ENCODE results near the gene NADK.
A peak's percentile ranks its signal among the peaks of the same experiment; 100 is the strongest.

The NADK gene

DNA sequence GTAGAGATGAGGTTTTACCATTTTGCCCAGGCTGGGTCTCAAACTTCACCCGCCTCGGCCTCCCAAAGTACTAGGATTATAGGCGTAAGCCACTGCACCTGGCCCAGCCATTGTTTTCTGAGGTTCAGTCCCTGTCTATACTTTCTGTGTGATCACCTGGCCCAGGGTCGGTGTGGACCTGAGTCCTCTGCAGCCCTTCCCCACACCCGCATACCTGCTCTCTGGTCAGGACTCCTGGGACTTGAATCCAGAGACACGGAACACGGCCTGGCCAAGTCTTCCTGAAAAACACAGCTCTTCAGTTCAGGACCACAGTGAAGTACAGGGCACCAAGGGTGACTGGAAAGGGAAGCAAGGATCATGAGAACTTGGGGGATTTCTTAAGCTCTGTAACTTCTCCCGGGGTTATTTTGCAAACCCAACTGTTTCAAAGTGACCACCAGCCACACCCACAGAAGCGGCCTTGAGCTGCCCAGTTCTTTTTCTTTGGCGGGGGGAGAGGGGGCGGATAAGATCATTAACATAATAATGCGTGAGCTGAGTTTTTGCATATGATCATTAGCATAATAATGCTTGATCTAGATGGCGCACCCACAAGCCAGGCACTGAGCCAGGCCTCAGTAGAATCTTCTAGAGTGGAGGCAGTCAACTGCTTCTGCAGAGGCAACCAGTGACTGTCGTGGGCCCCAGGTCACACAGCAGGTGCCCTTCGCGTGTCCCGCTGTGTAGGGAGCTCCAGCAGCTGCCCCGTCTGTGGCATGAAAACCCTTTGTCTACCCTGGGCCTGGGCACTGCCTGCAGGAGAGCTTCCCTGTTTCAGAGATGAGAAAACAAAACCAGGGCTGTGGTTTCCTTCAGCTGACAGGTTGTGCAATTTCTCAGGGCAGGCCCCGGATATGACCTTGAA lies 1.7 kb upstream of the NADK start:
- no peak overlapping the region for H4K8ac ChIP-seq (ENCODE audit: low read length)
- peak overlapping the region in 1 of 2 experiments; percentile 8 for H3K18ac ChIP-seq (ENCODE audit: low read depth in 1 of 2, low read length in 2 of 2)
- no peaks in the 10 kb centered on the region for H3K27me3 ChIP-seq (ENCODE audit: control insufficient read depth in 1 of 2, insufficient read depth in 1 of 2, low read length in 2 of 2)
- H2BK120ac ChIP-seq (ENCODE audit: low read depth, low read length), result no peak overlapping the region
- H2BK5ac ChIP-seq (ENCODE audit: low read depth, low read length, poor library complexity, severe bottlenecking), result no peak overlapping the region
- no peak overlapping the region for H4K91ac ChIP-seq (ENCODE audit: low read length)
- no peak overlapping the region for H2AFZ ChIP-seq (ENCODE audit: low read depth, low read length)
- H3K79me1 ChIP-seq (replicated peaks; ENCODE audit: low read length, poor library complexity, severe bottlenecking), result peaks cover 13% of the 10 kb centered on the region
- H3K36me3 ChIP-seq (ENCODE audit: control insufficient read depth in 1 of 2, insufficient read depth in 2 of 2, low read depth in 1 of 2, low read length in 2 of 2), result peaks cover 4 to 35% of the 10 kb centered on the region in 2 experiments
- H3K9ac ChIP-seq (ENCODE audit: low read length), result peak overlapping the region; percentile 44
- H3K9me3 ChIP-seq (ENCODE audit: control insufficient read depth, low read length), result no peaks in the 10 kb centered on the region
- no peak overlapping the region for H2BK15ac ChIP-seq (ENCODE audit: low read depth, poor library complexity, severe bottlenecking)
- H3K4me3 ChIP-seq (ENCODE audit: insufficient read depth in 1 of 2, low read depth in 1 of 2, low read length in 2 of 2), result no peak overlapping the region
- peak; percentile 69 for DNase-seq
- no peak overlapping the region for H3K14ac ChIP-seq (ENCODE audit: low read length in 2 of 2)
- no peak overlapping the region for H3K4ac ChIP-seq (ENCODE audit: low read depth in 1 of 2, low read length in 2 of 2)
- H3K4me2 ChIP-seq (ENCODE audit: low read length, poor library complexity, severe bottlenecking), result no peak overlapping the region
- H2BK12ac ChIP-seq (ENCODE audit: low read length in 2 of 2), result no peak overlapping the region
- no peak overlapping the region for H3K23ac ChIP-seq (ENCODE audit: low read length in 2 of 2)
- H2AK5ac ChIP-seq (ENCODE audit: low read length, severe bottlenecking), result no peak overlapping the region
- H3K4me1 ChIP-seq (ENCODE audit: control insufficient read depth, insufficient read depth, low read depth, low read length), result peaks cover 43% of the 10 kb centered on the region
- no peak overlapping the region for H3K27ac ChIP-seq (ENCODE audit: low read length, poor library complexity, severe bottlenecking)
- whole genome bisulfite sequencing, result 61% methylated on average over 18 of the region's 19 CpGs

DNA sequence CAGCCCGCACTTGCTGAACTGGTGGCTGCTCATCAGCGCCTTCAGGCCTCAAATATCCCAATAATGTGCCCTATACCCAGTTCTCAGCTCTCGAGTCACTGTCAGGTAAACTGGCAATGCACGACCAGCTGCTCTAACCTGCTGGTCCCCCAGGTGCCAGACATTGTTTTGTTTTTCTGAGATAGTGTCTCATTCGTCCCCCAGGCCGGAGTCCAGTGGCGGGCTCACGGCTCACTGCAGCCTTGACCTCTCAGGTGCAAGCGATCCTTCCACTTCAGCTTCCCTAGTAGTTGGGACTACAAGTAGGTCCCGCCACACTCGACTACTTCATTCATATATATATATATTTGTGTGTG lies 1.0 kb upstream of the NADK start:
- Histone ChIP-seq H4K91ac (ENCODE audit: low read length) (no peak overlapping the region), H2AK5ac (ENCODE audit: low read length, severe bottlenecking) (peak overlapping the region; percentile 24), H3K14ac (ENCODE audit: low read length in 2 of 2) (no peak overlapping the region), H3K4me1 (ENCODE audit: control insufficient read depth, insufficient read depth, low read depth, low read length) (peaks cover 43% of the 10 kb centered on the region), H3K36me3 (ENCODE audit: control insufficient read depth in 1 of 2, insufficient read depth in 2 of 2, low read depth in 1 of 2, low read length in 2 of 2) (peaks cover 0 to 32% of the 10 kb centered on the region in 2 experiments), H3K18ac (ENCODE audit: low read depth in 1 of 2, low read length in 2 of 2) (no peak overlapping the region), H3K27me3 (ENCODE audit: control insufficient read depth in 1 of 2, insufficient read depth in 1 of 2, low read length in 2 of 2) (no peaks in the 10 kb centered on the region), H2BK120ac (ENCODE audit: low read depth, low read length) (no peak overlapping the region), H2AFZ (ENCODE audit: low read depth, low read length) (no peak overlapping the region), H3K23ac (ENCODE audit: low read length in 2 of 2) (no peak overlapping the region), H3K4me2 (ENCODE audit: low read length, poor library complexity, severe bottlenecking) (peak overlapping the region; percentile 95), H3K79me1 (replicated peaks; ENCODE audit: low read length, poor library complexity, severe bottlenecking) (peaks cover 11% of the 10 kb centered on the region), H3K4me3 (ENCODE audit: insufficient read depth in 1 of 2, low read depth in 1 of 2, low read length in 2 of 2) (peak overlapping the region in 1 of 2 experiments; percentile 76), H3K9me3 (ENCODE audit: control insufficient read depth, low read length) (no peaks in the 10 kb centered on the region), H2BK5ac (ENCODE audit: low read depth, low read length, poor library complexity, severe bottlenecking) (no peak overlapping the region), H3K9ac (ENCODE audit: low read length) (peak overlapping the region; percentile 89), H2BK15ac (ENCODE audit: low read depth, poor library complexity, severe bottlenecking) (no peak overlapping the region), H2BK12ac (ENCODE audit: low read length in 2 of 2) (no peak overlapping the region), H3K4ac (ENCODE audit: low read depth in 1 of 2, low read length in 2 of 2) (no peak overlapping the region), H3K27ac (ENCODE audit: low read length, poor library complexity, severe bottlenecking) (no peak overlapping the region), H4K8ac (ENCODE audit: low read length) (no peak overlapping the region)
- DNase-seq, result no peak
- 65% methylated on average over 7 of the region's 11 CpGs for WGBS

DNA sequence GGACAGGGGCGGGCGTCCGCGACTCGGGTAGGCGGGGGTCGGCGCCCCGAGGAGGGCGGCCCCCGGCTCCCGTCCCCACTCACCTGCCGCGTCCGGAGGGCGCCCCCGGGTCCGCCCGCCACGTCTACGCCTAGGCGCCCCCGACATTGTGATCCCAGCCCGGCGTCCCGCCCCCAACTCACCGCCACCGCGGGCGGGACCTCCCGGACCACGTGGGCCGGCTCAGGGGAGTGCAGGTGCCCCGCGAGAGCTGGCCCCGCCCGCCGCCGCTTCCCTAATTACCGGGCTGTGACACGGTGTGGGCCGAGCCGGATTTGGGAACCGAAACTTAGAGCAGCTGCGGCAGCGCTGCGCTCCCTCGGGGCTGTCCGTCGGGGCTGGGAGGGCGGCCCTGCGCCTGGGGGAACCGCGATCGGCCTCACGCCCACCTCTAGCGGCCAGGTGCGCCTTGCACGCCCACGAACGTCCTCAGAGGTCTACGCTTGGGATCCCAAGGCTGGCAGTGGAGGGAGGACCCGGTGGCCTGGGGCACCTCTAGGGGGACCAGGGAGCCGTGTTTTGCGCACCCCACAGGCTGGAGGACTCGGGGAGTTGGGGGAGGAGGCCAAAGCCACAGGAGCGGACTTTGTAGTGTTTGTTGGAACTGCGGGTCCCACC lies 521 bp upstream of the NADK start:
- Histone ChIP-seq H3K4me1 (ENCODE audit: control insufficient read depth, insufficient read depth, low read depth, low read length) (peaks cover 43% of the 10 kb centered on the region), H3K4ac (ENCODE audit: low read depth in 1 of 2, low read length in 2 of 2) (peak overlapping the region in 1 of 2 experiments; percentile 76), H3K36me3 (ENCODE audit: control insufficient read depth in 1 of 2, insufficient read depth in 2 of 2, low read depth in 1 of 2, low read length in 2 of 2) (peaks cover 0 to 32% of the 10 kb centered on the region in 2 experiments), H3K27me3 (ENCODE audit: control insufficient read depth in 1 of 2, insufficient read depth in 1 of 2, low read length in 2 of 2) (no peaks in the 10 kb centered on the region), H4K8ac (ENCODE audit: low read length) (peak overlapping the region; percentile 88), H2BK15ac (ENCODE audit: low read depth, poor library complexity, severe bottlenecking) (no peak overlapping the region), H3K9ac (ENCODE audit: low read length) (peak overlapping the region; percentile 89), H3K79me1 (replicated peaks; ENCODE audit: low read length, poor library complexity, severe bottlenecking) (peaks cover 11% of the 10 kb centered on the region), H3K4me2 (ENCODE audit: low read length, poor library complexity, severe bottlenecking) (peak overlapping the region; percentile 95), H2BK12ac (ENCODE audit: low read length in 2 of 2) (no peak overlapping the region), H3K27ac (ENCODE audit: low read length, poor library complexity, severe bottlenecking) (no peak overlapping the region), H2AK5ac (ENCODE audit: low read length, severe bottlenecking) (peak overlapping the region; percentile 24), H2AFZ (ENCODE audit: low read depth, low read length) (no peak overlapping the region), H3K14ac (ENCODE audit: low read length in 2 of 2) (peak overlapping the region in 1 of 2 experiments; percentile 38), H2BK120ac (ENCODE audit: low read depth, low read length) (peak overlapping the region; percentile 27), H3K23ac (ENCODE audit: low read length in 2 of 2) (no peak overlapping the region), H3K18ac (ENCODE audit: low read depth in 1 of 2, low read length in 2 of 2) (peak overlapping the region; percentile 50 to 64), H3K9me3 (ENCODE audit: control insufficient read depth, low read length) (no peaks in the 10 kb centered on the region), H3K4me3 (ENCODE audit: insufficient read depth in 1 of 2, low read depth in 1 of 2, low read length in 2 of 2) (peak overlapping the region; percentile 76 to 95), H2BK5ac (ENCODE audit: low read depth, low read length, poor library complexity, severe bottlenecking) (no peak overlapping the region), H4K91ac (ENCODE audit: low read length) (peak overlapping the region; percentile 48)
- WGBS, result 5% methylated on average over 56 of the region's 68 CpGs
- DNase-seq, result peak; percentile 29

DNA sequence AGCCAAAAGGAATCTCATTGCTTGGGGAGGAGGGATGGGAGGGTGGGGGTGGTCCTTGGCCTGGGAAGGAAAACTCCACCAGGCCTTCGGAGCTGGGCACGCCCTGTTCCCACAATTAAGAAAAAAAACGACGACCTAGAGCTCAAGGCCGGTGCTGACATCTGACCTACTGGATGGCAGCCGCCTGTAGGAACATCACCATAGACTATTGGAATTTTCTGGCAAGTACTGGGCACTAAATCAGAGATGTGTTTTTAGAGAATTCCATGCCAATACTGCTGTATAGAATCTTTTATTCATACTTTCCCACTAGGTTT lies 729 bp downstream of the NADK start:
- Histone ChIP-seq H3K18ac (ENCODE audit: low read depth in 1 of 2, low read length in 2 of 2) (peak overlapping the region in 1 of 2 experiments; percentile 88), H4K91ac (ENCODE audit: low read length) (no peak overlapping the region), H3K4me2 (ENCODE audit: low read length, poor library complexity, severe bottlenecking) (peak overlapping the region; percentile 95), H2BK15ac (ENCODE audit: low read depth, poor library complexity, severe bottlenecking) (no peak overlapping the region), H2BK5ac (ENCODE audit: low read depth, low read length, poor library complexity, severe bottlenecking) (no peak overlapping the region), H3K27ac (ENCODE audit: low read length, poor library complexity, severe bottlenecking) (no peak overlapping the region), H3K4me1 (ENCODE audit: control insufficient read depth, insufficient read depth, low read depth, low read length) (peaks cover 37% of the 10 kb centered on the region), H3K79me1 (replicated peaks; ENCODE audit: low read length, poor library complexity, severe bottlenecking) (peaks cover 6% of the 10 kb centered on the region), H2AFZ (ENCODE audit: low read depth, low read length) (no peak overlapping the region), H3K27me3 (ENCODE audit: control insufficient read depth in 1 of 2, insufficient read depth in 1 of 2, low read length in 2 of 2) (no peaks in the 10 kb centered on the region), H3K23ac (ENCODE audit: low read length in 2 of 2) (no peak overlapping the region), H3K14ac (ENCODE audit: low read length in 2 of 2) (no peak overlapping the region), H3K36me3 (ENCODE audit: control insufficient read depth in 1 of 2, insufficient read depth in 2 of 2, low read depth in 1 of 2, low read length in 2 of 2) (peaks cover under 1 to 28% of the 10 kb centered on the region in 2 experiments), H3K4me3 (ENCODE audit: insufficient read depth in 1 of 2, low read depth in 1 of 2, low read length in 2 of 2) (peak overlapping the region; percentile 90 to 95), H3K9me3 (ENCODE audit: control insufficient read depth, low read length) (no peaks in the 10 kb centered on the region), H3K9ac (ENCODE audit: low read length) (peak overlapping the region; percentile 89), H2AK5ac (ENCODE audit: low read length, severe bottlenecking) (no peak overlapping the region), H2BK12ac (ENCODE audit: low read length in 2 of 2) (no peak overlapping the region), H4K8ac (ENCODE audit: low read length) (no peak overlapping the region), H2BK120ac (ENCODE audit: low read depth, low read length) (no peak overlapping the region), H3K4ac (ENCODE audit: low read depth in 1 of 2, low read length in 2 of 2) (peak overlapping the region; percentile 62 to 76)
- 4% methylated on average over 5 of the region's 6 CpGs for WGBS
- DNase-seq, result peak; percentile 60

Data from mesenchymal stem cell (in vitro differentiated cells and primary cell).